SK-N-SH treated with all-trans-retinoic acid at 6 μM for 48 hours (cell line): ENCODE results near the gene ZNF581.

ENCODE experiments used
- ARNTL ChIP-seq: fragments of 450-650 bp; formaldehyde crosslinking; IDR thresholded peaks from 2 replicates; pipeline ENCODE4 v1.5.0; 2020; ENCODE audit warnings: low read depth, mild to moderate bottlenecking, moderate library complexity, borderline replicate concordance
- CSDC2 ChIP-seq: fragments of 250-450 bp; sonication (Bioruptor Pico); IDR thresholded peaks from 2 replicates; pipeline ENCODE4 v1.5.0; 2020; ENCODE audit warnings: mild to moderate bottlenecking, moderate library complexity
- OSR1 ChIP-seq: fragments of 250-450 bp; sonication (Bioruptor Pico); IDR thresholded peaks from 2 replicates; pipeline ENCODE4 v1.8.0; 2022; ENCODE audit warnings: moderate library complexity, mild to moderate bottlenecking, inconsistent platforms
- PPARA ChIP-seq: fragments of 250-450 bp; sonication (Bioruptor Pico); IDR thresholded peaks from 2 replicates; pipeline ENCODE4 v1.5.0; 2020; ENCODE audit warnings: mild to moderate bottlenecking, borderline replicate concordance
- SNAI2 ChIP-seq: fragments of 250-450 bp; sonication (Bioruptor Pico); IDR thresholded peaks from 2 replicates; pipeline ENCODE4 v1.5.0; 2020; ENCODE audit warnings: mild to moderate bottlenecking, moderate library complexity
- TOX ChIP-seq: fragments of 250-450 bp; sonication (Bioruptor Pico); IDR thresholded peaks from 2 replicates; pipeline ENCODE4 v1.8.0; 2021; ENCODE audit warnings: mild to moderate bottlenecking, moderate library complexity, borderline replicate concordance
- ZFP3 ChIP-seq: fragments of 250-450 bp; sonication (Bioruptor Pico); IDR thresholded peaks from 2 replicates; pipeline ENCODE4 v1.5.0; 2020; ENCODE audit warnings: mild to moderate bottlenecking, moderate library complexity
- ZFP30 ChIP-seq: fragments of 450-650 bp; formaldehyde crosslinking; IDR thresholded peaks from 2 replicates; pipeline ENCODE4 v1.5.0; 2022; ENCODE audit warnings: mild to moderate bottlenecking, moderate library complexity
- ZNF565 ChIP-seq: fragments of 450-650 bp; formaldehyde crosslinking; conservative IDR thresholded peaks from 2 replicates; pipeline ENCODE4 v1.5.0; 2020; ENCODE audit warnings: low read depth, mild to moderate bottlenecking, moderate library complexity
- ZNF70 ChIP-seq: fragments of 450-650 bp; formaldehyde crosslinking; IDR thresholded peaks from 2 replicates; pipeline ENCODE4 v1.5.0; 2020; ENCODE audit warnings: mild to moderate bottlenecking, moderate library complexity

- TF ChIP-seq ZFP30 (CRISPR knock-in tag) (no peak), ZFP3 (CRISPR knock-in tag) (no peak), TOX (CRISPR knock-in tag) (no peak), SNAI2 (CRISPR knock-in tag) (no peak), ARNTL (CRISPR knock-in tag) (no peak), ZNF70 (no peak), OSR1 (CRISPR knock-in tag) (no peak), ZNF565 (no peak), PPARA (CRISPR knock-in tag) (no peak), CSDC2 (CRISPR knock-in tag) (no peak)
Measured at GRCh38 chr19:55614711-55615542, 28.5 kb upstream of the ZNF581 start.
